NCI-H2029 treated with DMSO at 0.1 percent for 48 hours (cell line): ENCODE measurements around the gene PPP2R5B.
A peak's percentile ranks its signal among the peaks of the same experiment; 100 is the strongest.

ENCODE experiments used
- DNase-seq: peaks from one replicate; lab custom pipeline; 2025; lab: John Stamatoyannopoulos, UW

The PPP2R5B gene

GRCh38 chr11:64888729-64889511, 35.6 kb upstream of the PPP2R5B start:
- no peak for DNase-seq

DNA sequence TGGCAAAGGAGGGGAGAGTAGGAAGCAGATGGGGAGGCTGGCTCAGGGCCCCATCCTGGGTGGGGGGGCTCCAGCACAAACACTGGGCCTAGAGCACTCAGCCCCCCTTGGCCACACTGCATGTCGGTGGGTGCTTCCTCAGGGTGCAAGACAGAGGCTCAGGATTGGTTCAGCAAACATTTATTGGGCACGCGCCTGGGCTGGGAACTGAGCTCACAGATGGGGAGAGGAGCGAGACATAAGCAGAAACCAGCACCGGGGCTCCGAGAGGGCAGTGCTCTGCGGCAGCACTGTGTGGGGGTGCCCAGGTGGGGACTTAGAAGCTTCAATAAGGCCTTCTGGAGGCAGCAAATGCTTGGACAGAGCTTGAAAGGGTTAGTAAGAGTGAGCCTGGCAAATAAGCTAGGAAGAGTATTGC, 34.0 kb upstream of the PPP2R5B start:
- no peak for DNase-seq

DNA sequence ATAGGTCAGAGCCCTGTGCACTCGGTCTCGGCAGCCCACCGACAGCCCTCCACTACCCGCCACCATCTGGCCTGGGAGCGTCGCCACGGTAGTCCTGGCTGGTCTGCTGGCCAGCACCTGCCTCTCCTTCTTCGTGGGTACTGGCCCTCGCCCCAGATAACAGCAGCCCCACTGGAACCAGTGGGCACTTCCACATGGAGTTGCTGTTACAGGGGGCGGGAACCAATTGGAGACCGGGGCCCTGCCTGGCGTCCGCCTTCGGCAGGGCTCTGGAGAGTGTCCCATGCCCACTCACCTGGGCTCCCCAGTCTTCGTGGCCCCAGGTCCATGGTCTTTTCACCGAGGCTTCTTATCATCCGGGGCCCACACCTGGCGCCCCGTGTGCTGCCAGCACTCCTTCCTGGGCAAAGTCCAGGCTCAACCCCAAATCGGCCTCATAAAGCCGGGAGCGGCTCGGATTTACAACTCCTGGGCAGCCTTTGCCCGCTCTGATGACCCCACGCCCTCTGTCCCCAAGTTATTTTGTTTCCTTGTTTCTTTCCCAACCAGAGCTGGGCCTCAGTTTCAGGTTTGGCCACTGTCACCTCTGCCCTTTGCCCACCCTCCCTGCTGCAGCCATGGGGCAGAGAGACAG, 33.2 kb upstream of the PPP2R5B start:
- DNase-seq = no peak

- DNase-seq = no peak
Measured at GRCh38 chr11:64891880-64892279, 32.6 kb upstream of the PPP2R5B start.

DNA sequence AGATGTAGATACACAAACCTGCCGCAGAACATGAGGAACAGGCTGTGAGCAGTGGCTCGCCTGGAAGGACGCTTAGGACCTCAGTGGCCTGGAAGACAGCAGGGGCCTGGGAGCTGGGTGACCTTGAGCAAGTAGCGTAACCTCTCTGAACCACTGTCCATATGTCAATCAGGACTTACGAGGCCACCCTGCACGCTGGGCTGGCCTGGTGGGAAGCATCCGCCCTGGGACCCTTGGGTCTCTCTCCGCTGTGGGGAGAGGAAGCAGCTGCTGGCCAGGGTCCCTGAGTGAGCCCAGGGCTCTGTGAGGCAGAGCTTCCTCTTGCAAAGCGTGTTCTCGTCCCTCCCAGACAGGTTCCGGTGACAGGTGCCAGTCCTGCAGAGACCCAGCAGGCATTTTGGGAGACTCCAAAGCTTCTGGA, 32.1 kb upstream of the PPP2R5B start:
- DNase-seq = no peak

DNA sequence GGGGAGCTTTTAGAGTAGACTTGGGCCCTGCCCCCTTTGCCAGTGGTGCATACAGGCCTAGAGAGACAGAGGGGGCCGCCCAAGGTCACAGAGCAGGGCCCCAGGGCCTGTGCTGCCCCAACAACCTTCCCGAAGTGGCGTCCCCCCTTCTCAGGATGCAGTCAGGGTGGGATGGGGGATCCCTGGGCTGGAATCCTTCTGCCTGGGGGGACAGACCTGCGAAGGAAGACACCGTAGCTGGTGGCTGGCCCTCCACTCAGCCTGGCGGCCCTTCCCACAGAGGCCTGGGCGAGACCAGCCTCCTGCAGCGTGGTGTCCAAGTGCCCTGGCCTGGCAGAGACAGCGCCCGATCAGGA, 31.7 kb upstream of the PPP2R5B start:
- DNase-seq = no peak

DNA sequence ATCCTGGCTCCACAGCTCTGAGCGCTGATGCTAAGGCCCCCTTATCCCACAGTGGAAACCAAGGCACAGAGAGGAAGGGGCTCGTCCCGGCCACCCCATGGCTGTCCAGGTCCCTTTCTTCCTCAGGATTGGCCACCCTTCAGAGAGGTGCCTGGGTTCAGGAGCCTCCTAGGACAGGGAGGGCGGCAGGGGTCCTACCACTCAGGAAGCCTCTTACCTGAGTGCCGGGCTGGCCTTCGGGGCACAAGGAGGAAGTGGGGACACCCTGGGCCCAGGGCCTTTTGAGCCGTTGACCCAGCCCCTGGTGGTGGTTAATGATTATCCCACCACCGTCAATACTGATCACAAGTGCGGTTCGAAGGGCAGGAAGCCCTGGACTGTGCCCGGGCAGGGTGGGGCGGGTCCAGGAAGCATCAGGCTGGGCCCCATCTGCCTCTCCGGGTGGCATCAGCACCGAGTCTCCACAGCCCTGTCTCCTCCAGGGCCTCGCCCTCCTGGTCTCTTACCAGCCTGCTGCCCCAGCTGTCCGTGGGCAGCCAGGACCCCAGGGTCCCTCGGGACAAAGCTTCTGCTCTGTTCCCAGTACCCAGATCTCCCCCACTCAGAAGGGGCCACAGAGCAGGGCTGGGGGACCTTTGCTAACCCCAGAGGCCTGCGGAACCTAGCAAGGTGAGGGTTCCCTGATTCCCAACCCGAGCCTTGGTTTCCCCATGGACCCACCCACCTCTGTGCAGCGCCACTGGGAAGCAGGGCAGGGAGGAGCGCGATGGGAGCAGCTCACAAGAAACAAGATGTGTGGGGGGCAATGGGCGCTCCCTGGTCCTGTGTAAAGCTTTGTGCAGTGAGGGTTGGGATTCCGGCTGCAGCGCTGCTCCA, 31.1 kb upstream of the PPP2R5B start:
- DNase-seq = no peak

DNA sequence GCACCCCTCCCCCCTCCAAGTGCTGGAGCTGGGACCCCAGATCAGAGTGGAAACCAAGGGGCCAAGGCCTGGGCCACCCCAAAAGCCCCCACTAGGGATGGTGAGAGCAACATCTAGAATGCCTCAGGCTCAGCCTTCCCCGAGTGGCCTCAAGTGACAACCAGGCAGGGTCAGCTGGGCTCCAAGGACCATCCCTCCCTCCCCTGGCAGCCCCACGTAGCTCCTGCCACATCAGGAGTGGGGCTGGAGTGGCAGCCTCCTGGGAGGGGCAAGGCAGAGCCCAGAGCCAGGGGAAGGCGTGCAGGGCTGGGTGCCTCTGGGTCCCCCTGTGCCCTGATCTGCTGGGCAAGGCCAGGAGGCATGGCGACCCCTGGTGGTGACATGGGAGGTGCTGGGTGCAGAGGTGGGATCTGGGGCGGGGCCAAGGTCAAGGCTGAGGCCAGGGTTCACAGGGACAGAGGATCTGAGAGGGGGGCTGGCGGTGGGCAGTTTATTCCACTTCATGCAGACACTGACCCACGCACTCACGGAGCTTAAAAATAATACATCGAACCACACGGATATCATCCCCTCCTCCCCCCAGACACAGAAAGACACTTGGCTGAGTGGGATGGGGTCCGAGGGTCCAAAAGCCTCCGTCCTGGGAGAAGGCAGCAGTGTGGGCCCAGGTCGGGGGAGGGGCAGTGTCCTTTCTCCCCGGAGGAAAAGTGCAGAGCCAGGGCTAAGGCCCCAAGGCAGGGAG, 30.2 kb upstream of the PPP2R5B start:
- peak; percentile 4 for DNase-seq

DNA sequence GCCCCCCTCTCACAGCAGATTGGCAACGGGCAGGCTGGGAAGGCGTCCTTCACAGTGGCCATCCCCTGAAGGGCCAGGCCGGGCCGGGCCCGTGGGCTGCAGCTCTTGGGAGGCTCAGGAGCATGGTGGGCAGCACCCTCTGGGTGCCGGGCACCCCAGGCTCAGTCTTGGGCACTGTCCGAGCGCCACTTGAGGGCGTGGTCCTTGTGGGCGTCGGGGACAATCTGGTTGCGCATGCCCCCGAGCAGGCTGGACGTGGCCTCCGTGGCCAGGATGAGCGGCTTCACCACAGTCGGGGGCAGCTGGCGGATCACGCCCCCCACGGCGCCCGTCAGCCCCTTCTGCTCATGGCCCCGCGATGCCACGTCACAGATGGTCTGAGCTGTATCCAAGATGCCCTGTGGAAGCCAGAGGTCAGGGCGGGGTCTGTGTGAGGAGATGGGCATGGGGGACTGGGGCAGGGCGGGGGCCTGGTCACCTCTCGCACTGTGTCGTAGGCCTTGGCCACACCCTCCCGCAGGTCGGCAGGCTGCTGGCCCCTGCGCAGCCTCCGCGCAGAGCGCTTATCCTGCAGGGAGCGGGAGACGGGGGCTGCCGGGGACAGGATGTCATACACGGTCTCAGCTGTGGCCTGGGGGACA, 29.6 kb upstream of the PPP2R5B start:
- DNase-seq = no peak

- DNase-seq = no peak
Measured at GRCh38 chr11:64896448-64897022, 28.0 kb upstream of the PPP2R5B start.

DNA sequence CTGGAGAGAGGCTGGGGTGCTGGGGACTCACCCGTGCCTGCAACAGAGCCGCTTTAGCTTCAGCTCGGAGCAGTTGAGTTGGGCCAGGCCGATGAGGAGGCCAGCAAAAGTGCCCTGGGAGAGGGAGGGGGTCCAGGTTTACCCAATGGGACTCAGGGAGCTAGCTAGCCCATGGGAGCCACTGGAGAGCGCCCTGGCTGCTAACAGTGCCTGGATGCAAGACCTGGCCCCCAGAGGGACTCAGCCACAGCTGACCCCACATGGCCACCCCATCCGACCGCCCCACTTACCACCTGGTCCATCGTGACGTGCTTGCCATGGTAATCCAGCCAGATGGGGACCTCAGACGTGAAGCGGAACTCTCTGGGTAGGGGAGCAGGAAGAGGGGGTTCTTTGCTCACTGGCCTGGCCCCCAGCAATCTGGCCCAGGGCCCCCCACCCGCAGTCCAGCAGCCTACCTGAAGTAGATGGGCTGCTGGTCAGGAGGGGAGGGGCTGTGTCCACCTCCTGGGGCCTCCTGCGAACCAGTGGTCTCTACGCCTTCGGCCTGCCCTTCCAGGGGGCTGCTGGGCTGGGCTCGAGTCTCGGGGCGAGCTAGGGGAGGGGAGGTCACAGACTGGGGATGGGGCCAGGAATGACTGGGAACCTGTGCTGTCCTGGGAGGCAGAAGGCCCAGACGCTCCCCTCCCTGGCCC, 27.0 kb upstream of the PPP2R5B start:
- DNase-seq = no peak

- DNase-seq = no peak
Measured at GRCh38 chr11:64898076-64898445, 26.4 kb upstream of the PPP2R5B start.

- no peak for DNase-seq
Measured at GRCh38 chr11:64898541-64898940, 25.9 kb upstream of the PPP2R5B start.

- no peak for DNase-seq
Measured at GRCh38 chr11:64900263-64900678, 24.2 kb upstream of the PPP2R5B start.

- no peak for DNase-seq
Measured at GRCh38 chr11:64900774-64901173, 23.7 kb upstream of the PPP2R5B start.

DNA sequence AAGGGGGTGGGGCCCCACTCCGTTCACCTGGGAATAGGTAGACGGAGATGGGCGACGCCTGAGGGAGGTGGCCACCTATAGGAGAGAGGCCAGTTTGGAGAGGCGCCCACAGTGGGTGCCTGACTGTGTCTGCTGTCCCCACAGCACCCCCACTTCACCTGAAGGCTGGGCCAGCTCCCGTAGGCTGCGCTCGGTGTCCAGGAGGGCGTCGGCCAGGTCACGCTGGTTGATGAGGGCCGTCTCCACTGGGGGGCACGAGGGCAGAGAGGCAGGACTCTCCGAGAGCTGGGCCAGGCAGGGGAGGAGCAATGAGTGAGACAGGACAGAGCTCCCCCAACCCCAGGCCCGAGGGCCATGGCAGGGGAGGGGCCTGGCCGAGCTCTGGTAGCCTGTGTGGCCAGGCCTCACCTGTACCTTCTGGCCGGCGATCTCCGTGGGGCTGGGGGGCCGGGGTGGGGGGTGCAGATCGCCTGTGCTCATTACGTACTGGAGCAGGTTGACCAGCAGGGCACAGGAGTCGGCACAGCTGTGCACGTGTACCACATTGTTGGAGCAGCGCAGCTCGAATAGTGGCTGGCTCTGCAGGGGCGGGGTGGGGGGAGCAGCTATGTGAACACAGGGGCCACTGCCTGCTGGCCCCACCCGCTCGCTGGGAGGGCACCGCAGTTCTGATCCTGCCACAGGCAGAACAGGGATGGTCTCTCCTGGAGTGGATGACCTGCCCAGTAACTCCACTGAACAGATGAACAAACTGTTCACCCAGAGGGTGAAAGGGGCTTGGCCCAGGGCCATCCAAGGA, 22.2 kb upstream of the PPP2R5B start:
- no peak for DNase-seq

- DNase-seq = no peak
Measured at GRCh38 chr11:64903291-64903833, 21.1 kb upstream of the PPP2R5B start.

GRCh38 chr11:64905516-64906313, 18.8 kb upstream of the PPP2R5B start:
- no peak for DNase-seq

DNA sequence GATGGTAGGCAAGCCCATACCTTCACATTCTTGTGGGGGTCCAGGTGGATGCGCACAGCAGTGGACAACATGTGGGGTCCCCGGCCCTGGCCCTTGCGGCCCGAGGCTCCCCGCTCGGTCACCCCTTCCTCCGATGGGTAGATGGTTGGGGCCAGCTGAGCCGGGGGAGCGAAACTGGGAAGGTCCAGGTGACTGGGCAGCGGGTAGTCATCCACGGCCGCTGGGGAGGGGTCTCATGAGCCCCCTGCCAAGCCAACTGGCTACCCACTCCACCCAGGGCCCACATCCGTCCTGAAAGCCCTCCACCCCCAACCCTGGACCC, 18.2 kb upstream of the PPP2R5B start:
- no peak for DNase-seq
